ENCODE results near the gene BABAM2.
"Not testable (repeated sequence)": the region's sequence is repeated elsewhere in the genome, so short reads cannot be mapped to it uniquely, and the experiment has no call there.

The BABAM2 gene

DNA sequence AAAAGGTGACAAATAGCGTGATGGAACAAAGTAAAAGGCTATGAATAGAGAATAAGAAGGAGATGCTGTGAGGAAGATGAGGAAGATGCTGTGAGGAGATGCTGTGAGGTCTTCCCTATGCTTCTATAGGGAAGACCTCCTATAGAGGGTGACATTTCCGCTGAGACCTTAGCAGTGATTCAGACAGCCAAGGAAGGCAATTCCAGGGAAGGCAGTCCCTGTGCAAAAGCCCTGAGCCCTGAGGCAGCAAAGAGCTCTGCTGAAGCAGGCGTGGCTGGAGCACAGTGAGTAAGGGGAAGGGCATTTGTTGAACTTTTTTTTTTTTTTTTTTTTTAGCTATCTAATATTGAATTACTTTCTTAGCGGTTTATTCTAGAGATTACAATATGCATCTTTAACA lies 359.5 kb downstream of the BABAM2 start:
- Mint-ChIP-seq H3K4me3 (no peak overlapping the region), H3K27me3 (no peaks in the 10 kb centered on the region), H3K4me1 (peaks cover 29% of the 10 kb centered on the region), H3K9me3 (no peaks in the 10 kb centered on the region), H3K27ac (no peak overlapping the region)
- no peak for DNase-seq
- no peak for ATAC-seq

DNA sequence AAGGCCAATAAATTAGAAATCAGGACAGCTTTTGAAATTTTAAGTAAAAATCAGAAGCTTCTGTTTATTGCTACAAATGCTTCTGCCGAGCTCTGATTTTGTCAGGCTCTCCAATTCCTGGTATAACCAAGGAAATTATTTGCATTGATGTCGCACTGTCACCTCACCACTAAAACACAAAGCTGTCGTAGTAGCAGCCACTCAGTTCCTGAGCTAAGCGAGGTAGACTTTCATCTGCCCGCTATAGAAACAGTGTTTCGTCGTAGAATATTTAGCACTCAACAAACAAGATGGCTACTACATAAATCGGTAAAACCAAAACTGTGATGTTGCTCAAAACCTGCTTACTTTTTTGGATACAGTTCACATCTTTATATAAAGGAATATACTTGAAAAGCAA lies 360.8 kb downstream of the BABAM2 start:
- Mint-ChIP-seq H3K4me3 (peak overlapping the region; percentile 54 to 76), H3K27ac (peak overlapping the region in 1 of 2 donors; percentile 90), H3K4me1 (peaks cover 29% of the 10 kb centered on the region), H3K27me3 (no peaks in the 10 kb centered on the region), H3K9me3 (no peaks in the 10 kb centered on the region)
- ATAC-seq = peak; percentile 78
- peak in 1 of 2 donors; percentile 44 for DNase-seq

DNA sequence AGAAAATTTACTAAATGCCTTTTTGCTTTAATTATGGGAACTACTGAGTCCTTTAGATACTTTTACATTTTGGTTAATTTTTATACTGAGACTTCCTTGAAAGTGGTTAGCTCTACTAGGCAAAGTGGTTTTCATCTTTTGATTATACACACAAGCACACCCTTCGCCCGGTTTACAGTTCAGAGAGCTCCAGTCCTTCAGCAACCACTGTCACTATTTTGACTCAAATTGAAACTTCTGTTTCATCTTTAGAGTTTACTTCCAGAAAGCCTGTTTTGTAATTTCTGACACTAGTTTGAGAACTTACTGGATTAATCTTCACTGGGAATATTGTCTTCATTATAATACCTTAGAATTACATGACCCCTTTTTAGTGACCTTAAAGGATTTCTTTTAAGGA lies 361.8 kb downstream of the BABAM2 start:
- Mint-ChIP-seq H3K9me3 (no peaks in the 10 kb centered on the region), H3K27ac (no peak overlapping the region), H3K4me1 (peaks cover 33% of the 10 kb centered on the region), H3K4me3 (peak overlapping the region; percentile 18 to 26), H3K27me3 (no peaks in the 10 kb centered on the region)
- DNase-seq (peak; percentile 13 to 64), ATAC-seq (peak; percentile 96)

DNA sequence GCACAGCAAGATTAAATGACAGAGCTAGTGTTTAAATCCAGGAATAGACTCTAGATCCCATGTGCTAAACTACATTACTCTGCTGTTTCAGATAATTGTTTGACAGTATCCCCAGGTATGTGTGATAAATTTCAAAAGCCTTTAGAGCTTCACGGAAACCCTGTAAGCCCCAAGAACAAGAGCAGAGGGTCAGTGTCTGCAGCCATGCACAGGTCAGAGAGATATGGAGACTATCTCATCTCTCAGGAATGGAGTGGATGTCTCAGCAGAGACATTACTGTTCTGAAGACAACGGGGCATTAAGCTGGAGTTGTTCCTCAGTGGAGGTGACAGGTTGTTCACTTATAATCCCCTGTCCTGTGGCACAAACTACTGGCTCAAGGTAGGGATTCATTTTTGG lies 363.0 kb downstream of the BABAM2 start:
- Mint-ChIP-seq H3K27ac (no peak overlapping the region), H3K4me3 (no peak overlapping the region), H3K9me3 (no peaks in the 10 kb centered on the region), H3K4me1 (peaks cover 35% of the 10 kb centered on the region), H3K27me3 (no peaks in the 10 kb centered on the region)
- ATAC-seq (no peak), DNase-seq (no peak)

DNA sequence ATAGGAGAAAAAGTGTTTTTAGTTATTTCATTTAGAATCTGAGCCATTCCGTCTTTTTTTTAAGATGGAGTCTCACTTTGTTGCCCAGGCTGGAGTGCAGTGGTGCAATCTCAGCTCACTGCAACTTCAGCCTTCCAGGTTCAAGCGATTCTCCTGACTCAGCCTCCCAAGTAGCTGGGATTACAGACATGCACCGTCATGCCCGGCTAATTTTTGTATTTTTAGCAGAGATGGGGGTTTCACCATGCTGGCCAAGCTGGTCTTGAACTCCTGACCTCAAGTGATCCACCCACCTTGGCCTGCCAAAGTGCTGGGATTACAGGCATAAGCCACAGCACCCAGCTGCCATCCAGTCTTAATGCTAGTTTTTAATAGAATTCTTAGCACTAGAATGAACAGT lies 364.7 kb downstream of the BABAM2 start:
- not testable (repeated sequence) for H3K9me3 Mint-ChIP-seq, ATAC-seq, DNase-seq, H3K27ac Mint-ChIP-seq, H3K27me3 Mint-ChIP-seq, H3K4me3 Mint-ChIP-seq
- peaks cover 35% of the 10 kb centered on the region for H3K4me1 Mint-ChIP-seq

DNA sequence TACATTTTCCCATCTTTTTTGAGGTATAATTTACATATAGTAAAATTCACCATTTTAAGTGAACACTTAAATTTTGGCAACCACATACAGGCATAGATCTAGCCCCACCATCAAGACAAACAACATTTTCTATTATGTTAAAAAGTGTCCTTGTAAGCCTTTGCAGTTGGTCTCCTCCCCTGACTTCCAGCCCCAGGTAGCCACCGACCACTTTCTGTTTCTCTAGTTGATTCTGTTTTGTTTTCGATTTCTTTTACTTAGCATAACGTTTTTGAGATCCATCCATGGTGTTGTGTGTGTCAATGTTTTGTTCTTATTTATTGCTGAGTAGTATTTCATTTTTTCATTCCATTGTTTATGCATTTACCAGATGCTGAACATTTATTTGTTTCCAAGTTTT lies 366.7 kb downstream of the BABAM2 start:
- DNase-seq = no peak
- Mint-ChIP-seq H3K9me3 (no peaks in the 10 kb centered on the region), H3K4me3 (no peak overlapping the region), H3K27me3 (no peaks in the 10 kb centered on the region), H3K27ac (no peak overlapping the region), H3K4me1 (peaks cover 20% of the 10 kb centered on the region)
- no peak for ATAC-seq

DNA sequence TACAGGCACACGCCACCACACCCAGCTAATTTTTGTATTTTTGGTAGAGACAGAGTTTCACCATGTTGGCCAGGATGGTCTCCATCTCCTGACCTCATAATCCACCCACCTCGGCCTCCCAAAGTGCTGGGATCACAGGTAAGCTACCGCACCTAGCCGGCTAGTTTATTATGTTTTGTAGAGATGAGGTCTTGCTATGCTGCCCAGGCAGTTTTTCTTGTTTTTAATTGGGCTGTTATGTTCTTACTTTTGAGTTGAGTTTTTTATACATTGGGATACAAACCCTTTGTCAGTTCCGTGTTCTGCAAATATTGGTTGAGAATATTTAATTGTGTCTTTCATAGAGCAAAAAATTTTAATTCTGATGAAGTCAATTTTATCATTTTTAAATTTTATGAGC lies 368.7 kb downstream of the BABAM2 start:
- H3K27me3 Mint-ChIP-seq, H3K27ac Mint-ChIP-seq: not testable (repeated sequence)

DNA sequence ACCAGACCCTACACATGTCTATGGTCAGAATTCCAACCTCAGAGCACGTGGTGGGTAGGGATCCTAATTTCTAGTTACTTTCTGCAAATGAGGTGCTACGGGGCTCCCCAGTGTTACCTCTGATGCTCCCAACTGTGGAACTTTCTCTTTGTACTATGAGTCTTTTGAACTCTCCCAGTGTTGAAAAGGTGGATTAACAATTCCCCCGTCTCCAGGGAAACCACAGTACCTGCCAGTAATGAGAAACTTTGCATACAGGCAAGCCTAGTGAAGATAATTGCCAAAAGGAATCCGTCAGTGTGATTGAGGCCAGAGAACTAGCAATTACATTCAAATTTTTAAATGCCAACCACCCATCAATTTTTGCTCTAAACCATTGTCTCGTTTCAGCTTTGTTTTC lies 373.2 kb downstream of the BABAM2 start:
- no peaks in the 10 kb centered on the region for H3K9me3 Mint-ChIP-seq

More for the DNA sequence above, 368.7 kb downstream of the BABAM2 start:
- not testable (repeated sequence) for DNase-seq, H3K9me3 Mint-ChIP-seq, ATAC-seq, H3K4me3 Mint-ChIP-seq, H3K4me1 Mint-ChIP-seq

DNA sequence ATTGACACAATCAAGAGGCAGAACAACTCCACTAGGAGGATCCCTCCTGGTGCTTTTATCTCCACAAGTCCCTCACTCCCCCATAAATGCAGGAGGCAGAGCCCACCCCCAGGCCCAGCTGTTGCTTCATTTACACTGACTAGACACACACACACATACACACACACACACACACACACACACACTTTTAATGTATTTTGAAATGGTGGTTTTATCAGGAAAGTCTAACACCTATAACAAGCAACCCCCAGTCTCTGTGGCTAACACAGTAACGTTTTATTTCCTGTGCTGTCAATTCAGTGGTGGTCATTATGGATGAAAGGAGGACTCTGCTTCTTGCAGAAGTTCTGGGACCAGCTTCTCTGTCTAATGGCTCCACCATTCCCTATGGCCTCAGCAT lies 376.8 kb downstream of the BABAM2 start:
- Mint-ChIP-seq H3K27ac (no peak overlapping the region), H3K9me3 (no peaks in the 10 kb centered on the region), H3K4me3 (no peak overlapping the region), H3K4me1 (peaks cover 24% of the 10 kb centered on the region), H3K27me3 (no peaks in the 10 kb centered on the region)
- no peak for DNase-seq
- ATAC-seq = no peak

More for the DNA sequence above, 373.2 kb downstream of the BABAM2 start:
- DNase-seq (no peak), ATAC-seq (no peak)
- no peak overlapping the region for H3K27ac Mint-ChIP-seq
- H3K27me3 Mint-ChIP-seq = no peaks in the 10 kb centered on the region
- H3K4me3 Mint-ChIP-seq = no peak overlapping the region
- peaks cover 8% of the 10 kb centered on the region for H3K4me1 Mint-ChIP-seq

DNA sequence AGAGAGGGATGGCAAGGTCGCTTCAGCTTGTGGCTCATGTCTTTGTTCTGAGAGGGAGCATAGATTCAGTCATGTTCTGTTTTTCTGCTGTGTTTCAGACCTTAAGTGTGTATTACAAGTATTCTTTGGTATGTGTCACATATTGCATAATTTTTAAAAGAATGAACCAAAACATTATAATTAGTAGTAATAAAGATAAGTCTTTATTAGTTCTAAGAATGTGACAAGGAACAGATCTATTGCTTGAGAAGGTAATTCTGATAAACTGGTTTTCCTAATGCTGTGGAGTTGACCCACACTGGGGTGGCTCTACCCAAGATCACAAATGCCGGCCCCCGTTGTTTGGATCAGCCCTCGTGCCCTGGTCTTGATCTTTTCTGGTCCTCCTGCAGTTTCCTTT lies 377.9 kb downstream of the BABAM2 start:
- Mint-ChIP-seq H3K9me3 (no peaks in the 10 kb centered on the region), H3K27me3 (no peaks in the 10 kb centered on the region), H3K27ac (no peak overlapping the region), H3K4me1 (peaks cover 24% of the 10 kb centered on the region), H3K4me3 (no peak overlapping the region)
- ATAC-seq (no peak), DNase-seq (no peak)

DNA sequence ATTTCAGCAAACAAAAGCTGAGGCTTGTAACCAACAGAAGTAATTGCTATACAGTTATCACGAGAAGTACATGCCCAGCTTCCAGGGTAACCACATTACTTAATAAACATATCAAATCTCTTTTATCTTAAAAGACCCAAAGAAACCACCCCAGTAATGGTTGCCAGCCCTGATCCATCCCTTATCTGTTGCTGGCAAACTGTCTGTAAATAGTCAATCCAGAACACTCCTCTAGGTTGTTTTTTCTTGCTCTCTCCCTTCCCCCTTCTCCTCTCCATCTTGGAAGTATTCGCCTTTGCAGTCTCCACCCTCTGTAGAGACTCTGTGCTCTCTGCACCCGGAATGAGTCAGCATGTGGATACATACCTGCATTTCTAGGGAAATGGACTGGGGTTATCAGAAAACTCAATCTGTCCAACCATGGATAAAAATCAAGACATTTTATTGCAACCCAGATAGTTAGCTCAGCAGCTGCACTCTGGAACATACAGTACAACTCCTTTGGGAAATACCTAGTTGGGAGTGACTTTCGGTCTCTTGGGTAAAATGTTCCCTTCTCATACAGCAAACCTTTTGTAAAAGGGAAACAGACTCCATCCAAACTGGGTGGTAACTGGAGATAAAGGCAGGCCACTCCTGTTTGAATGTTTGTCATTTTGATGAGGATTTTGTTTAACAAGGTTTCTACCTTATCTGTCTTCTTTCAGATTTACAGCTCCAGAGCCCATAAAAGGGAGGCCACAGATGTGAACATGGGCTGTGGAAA lies 378.7 kb downstream of the BABAM2 start:
- H3K27ac Mint-ChIP-seq = no peak overlapping the region

DNA sequence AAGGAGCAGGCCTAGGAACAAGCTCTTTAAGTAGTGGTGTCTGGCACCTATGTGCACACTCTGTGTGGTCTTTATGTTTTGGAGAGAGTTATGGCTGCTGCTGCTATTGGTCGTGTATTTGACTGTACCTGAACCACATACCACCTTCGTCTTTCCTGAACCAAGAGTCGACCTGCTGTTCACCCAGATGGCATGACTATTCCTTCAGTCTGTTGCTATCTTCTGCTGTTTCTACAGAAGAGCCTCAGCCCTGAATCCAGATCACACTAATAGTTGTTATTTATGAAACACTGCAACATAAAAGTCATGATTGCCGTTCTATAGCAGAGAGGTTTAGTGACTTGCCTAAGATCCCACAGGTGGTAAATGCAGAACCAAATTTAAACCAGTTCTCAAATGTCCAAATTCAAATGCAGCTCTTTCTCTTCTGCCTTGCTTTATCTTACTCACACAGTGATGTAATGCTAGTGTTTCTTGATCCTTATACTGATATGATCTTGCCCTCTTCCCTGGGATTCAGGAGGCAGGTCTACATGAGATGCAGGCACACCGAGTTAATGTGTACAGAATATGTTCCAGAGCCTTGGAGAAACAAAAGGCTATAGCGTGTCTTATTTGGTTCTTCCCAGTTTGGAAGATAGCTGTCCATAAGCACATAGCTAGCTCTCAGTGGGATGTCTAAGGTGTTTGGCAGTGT lies 380.1 kb downstream of the BABAM2 start:
- ATAC-seq (no peak), DNase-seq (no peak)
- H3K4me3 Mint-ChIP-seq = no peak overlapping the region
- H3K27ac Mint-ChIP-seq = no peak overlapping the region
- no peaks in the 10 kb centered on the region for H3K9me3 Mint-ChIP-seq
- H3K4me1 Mint-ChIP-seq = peaks cover 31% of the 10 kb centered on the region
- no peaks in the 10 kb centered on the region for H3K27me3 Mint-ChIP-seq

More for the DNA sequence above, 378.7 kb downstream of the BABAM2 start:
- Mint-ChIP-seq H3K27me3 (no peaks in the 10 kb centered on the region), H3K4me3 (no peak overlapping the region), H3K4me1 (peaks cover 24% of the 10 kb centered on the region), H3K9me3 (no peaks in the 10 kb centered on the region)
- DNase-seq (no peak), ATAC-seq (no peak)

DNA sequence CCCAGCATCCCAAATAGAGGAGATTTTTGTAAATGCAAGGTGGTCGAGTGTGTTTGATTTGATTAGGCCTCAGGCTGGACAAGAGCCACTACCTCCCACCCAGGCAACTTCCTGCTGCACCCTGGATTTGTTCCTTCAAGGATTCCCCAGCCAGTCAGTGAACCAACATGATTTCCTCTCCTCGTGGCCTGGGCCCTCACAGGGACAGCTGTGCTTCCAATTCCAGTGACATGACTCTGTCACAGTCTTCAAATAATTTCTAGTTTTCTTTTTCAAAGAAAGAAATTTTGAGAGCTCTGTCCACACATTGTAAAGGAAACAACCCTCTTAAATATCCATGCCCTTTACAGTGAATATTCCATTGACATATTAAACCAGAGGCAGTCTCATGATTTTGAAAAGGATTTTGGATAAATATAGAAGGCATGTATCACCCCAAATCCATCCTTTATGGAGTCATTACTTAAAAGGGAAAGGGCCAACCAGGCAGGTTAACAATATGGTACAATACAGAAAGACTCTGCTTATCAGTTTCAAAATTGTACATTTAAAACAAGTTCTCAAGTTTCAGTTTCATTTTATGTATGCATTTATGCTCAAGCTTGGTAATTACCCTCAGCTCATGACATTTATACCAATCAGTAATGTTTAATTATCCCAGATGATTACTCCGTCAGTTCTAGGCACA lies 380.8 kb downstream of the BABAM2 start:
- peaks cover 38% of the 10 kb centered on the region for H3K4me1 Mint-ChIP-seq
- H3K27ac Mint-ChIP-seq = peak overlapping the region; percentile 10 to 37
- ATAC-seq (peak; percentile 65), DNase-seq (no peak)
- H3K4me3 Mint-ChIP-seq = peak overlapping the region in 1 of 2 donors; percentile 26
- no peaks in the 10 kb centered on the region for H3K27me3 Mint-ChIP-seq
- no peaks in the 10 kb centered on the region for H3K9me3 Mint-ChIP-seq

DNA sequence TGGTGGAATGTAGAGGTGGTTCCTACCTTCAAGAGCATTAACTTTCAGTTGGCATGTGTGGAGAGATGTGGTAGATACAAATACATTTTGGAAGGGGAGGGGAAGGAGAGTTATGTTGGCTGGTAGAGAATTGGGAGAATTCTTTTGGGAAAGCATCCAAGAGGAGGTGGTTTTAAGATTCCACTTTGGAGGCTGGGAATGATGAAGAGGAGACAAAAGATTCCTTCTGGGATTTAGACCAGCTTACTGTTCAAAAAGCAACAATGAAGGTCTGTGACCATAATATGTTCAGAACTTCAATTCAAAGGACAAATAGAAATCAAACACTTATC lies 381.4 kb downstream of the BABAM2 start:
- no peak for DNase-seq
- Mint-ChIP-seq H3K27me3 (no peaks in the 10 kb centered on the region), H3K4me3 (peak overlapping the region in 1 of 2 donors; percentile 26), H3K27ac (peak overlapping the region; percentile 10 to 37), H3K9me3 (no peaks in the 10 kb centered on the region), H3K4me1 (peaks cover 40% of the 10 kb centered on the region)
- ATAC-seq = no peak

DNA sequence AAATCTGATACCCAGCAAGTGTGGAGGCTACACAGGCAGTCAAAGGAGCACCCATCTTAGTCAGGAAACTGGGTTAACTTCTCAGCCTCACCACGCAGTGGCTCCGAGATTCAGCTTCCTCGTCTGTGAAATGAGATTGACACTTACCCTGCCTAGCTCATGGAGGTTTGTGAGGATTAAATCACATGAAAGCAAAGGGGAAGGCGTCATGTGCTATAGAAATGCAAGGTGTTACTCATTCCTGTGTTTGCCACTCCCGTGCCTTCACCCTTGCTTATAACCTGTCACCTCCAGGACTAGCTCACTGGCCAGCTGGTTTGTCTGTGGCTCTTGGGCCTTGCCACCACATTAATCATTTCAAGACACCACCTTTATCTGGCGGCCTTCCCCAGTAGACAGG lies 383.2 kb downstream of the BABAM2 start:
- H3K27me3 Mint-ChIP-seq = no peaks in the 10 kb centered on the region
- H3K27ac Mint-ChIP-seq = no peak overlapping the region
- peaks cover 33% of the 10 kb centered on the region for H3K4me1 Mint-ChIP-seq
- no peak overlapping the region for H3K4me3 Mint-ChIP-seq
- ATAC-seq = no peak
- DNase-seq = no peak
- H3K9me3 Mint-ChIP-seq = no peaks in the 10 kb centered on the region

Data from stimulated activated naive CD8-positive, alpha-beta T cell treated with anti-CD3 and anti-CD28 coated beads, Interleukin-15, amount 100 ng/mL, for 72 hours (primary cell).